HG03432 (cell line): ENCODE data around the gene MCRIP2.

Source experiments
- ATAC-seq: cut with Tn5 transposase; IDR thresholded peaks from one replicate; pipeline ENCODE4 v1.9.1; 2021; ENCODE audit warnings: mild to moderate bottlenecking, moderate library complexity; ENCODE audit not compliant: unreplicated experiment

Gene MCRIP2

GRCh38 chr16:647173-647902 lies 5.7 kb downstream of the MCRIP2 start:
- no peak for ATAC-seq

DNA sequence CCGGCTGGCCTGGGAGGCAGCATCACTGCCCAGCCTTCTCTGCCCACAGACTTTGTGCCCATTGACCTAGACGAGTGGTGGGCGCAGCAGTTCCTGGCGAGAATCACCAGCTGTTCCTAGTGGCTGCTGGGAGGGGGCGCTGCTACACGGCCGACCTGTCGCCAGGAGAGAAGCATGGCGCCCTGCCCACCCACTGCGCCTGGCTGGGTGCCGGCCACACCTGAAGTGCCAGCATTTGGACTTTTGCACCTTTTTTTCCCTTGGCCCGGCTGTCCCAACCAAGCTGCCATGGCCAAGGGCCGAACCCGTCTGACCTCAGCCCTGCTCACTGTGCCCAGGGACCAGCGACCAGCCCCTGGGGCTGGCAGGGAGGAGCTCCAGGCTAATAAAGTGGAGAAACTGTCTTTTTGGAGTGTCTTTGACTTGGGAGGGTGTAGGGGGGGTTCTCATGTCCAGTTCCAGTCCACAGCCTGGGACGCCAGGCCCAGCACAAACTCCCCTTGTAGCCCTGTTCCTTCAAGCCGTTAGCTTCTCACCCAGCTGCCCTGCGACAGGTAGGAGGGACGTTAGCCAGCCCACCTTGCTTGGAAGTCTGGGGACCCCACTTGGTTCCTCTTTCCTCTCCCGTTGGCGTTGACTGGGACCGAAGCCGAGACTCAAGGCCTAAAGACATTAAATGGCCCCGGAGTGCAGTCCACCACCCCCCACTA lies 6.6 kb downstream of the MCRIP2 start:
- no peak for ATAC-seq

- ATAC-seq: peak; percentile 80
These were observed 7.4 kb downstream of the MCRIP2 start, which contains the start of gene WDR90 for GRCh38 chr16:648781-649589. WDR90 (plus strand) TSS chr16:649365; CDS start chr16:649417, 52 bp downstream.

GRCh38 chr16:649631-650030 lies 8.0 kb downstream of the MCRIP2 start:
- ATAC-seq: peak; percentile 12

- ATAC-seq: no peak
These were observed 10.2 kb downstream of the MCRIP2 start for GRCh38 chr16:651844-652243.

GRCh38 chr16:652454-653305 lies 11.1 kb downstream of the MCRIP2 start:
- no peak for ATAC-seq

- no peak for ATAC-seq
These were observed 12.4 kb downstream of the MCRIP2 start for GRCh38 chr16:654034-654433.

- ATAC-seq: no peak
These were observed 15.9 kb downstream of the MCRIP2 start for GRCh38 chr16:657487-657886.

DNA sequence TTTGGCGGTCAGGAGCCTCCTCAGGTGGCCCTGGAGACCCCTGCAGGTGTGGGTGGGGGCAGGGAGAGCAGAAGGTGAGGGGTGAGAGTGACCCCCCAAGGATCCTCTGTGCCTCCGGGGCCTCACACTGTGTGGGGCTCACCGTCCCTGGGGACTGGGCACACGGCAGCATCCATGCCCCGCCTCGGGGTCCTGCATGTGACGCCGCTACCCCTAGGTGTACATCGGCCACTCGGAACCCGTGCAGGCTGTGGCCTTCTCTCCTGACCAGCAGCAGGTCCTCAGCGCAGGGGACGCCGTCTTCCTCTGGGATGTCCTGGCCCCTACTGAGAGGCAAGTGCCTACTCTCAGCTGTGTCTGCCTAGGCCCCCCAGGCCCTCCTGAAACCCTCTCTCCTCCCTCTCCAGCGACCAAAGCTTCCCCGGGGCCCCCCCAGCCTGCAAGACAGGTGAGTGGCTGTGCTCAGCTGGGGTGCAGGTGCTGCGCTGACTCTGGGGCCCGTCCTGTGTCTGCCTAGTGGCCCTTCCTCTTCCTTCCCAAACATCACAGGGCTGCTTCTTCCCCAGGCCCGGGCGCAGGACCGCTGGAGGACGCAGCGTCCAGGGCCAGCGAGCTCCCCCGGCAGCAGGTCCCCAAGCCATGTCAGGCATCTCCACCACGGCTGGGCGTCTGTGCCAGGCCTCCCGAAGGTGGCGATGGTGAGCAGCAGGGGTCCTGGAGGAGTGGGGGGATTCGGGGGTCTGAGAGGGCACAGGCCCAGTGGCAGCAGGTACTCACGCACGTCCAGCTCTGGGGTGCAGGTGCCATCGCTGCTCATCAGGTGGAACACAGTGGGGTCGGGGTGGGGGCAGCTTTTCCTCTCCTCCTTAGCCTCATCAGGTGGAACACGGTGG lies 17.3 kb downstream of the MCRIP2 start:
- no peak for ATAC-seq

DNA sequence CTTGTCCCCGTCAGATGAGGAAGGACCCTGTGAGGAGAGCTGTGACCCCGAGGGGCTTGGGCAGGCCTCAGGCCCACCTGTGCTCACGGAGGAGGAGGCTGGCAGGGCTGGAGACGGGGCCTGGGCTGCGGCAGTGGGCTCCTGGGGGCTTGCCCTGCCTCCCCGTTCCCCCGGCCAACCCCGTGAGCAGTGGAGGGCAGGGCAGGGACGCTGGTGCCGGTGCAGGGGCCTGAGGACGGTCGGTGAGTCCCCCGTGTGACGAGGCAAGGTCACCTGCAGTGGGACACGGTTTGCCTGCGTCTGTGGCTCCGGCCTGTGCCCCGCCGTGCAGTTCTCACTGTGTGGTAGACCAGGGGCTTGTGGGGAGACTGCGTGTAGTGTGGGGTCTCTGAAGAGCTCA lies 18.0 kb downstream of the MCRIP2 start:
- ATAC-seq: no peak

- no peak for ATAC-seq
These were observed 18.5 kb downstream of the MCRIP2 start for GRCh38 chr16:660132-660458.

DNA sequence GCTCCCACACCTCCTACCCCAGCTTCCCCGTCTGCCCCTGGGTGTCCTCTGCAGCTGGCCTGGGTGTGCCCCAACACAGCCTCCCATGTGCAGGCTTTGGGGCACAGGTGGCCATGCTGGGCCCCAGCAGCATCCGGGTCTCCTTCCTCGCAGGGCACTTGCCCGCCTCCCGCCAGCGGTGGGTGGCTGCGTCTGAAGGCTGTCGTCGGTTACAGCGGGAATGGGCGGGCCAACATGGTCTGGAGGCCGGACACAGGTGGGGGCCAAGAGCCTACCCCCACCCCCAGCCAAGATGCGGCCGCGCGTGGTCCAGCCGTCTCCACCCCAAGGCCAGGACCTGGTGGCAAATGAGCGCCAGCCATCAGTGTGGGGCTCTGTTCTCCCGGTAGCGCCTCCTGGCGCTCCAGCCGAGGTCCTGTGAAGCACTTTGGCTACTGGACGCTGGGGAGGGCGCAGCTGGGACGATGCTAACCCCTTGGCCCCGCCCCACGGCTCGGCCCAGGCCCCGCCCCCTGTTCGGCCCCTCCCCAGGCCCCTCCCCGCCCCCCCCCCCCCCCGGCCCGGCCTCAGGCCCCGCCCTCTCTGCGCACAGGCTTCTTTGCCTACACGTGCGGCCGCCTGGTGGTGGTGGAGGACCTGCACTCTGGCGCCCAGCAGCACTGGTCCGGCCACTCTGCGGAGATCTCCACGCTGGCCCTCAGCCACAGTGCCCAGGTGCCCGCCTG lies 19.0 kb downstream of the MCRIP2 start:
- ATAC-seq: peak; percentile 47

DNA sequence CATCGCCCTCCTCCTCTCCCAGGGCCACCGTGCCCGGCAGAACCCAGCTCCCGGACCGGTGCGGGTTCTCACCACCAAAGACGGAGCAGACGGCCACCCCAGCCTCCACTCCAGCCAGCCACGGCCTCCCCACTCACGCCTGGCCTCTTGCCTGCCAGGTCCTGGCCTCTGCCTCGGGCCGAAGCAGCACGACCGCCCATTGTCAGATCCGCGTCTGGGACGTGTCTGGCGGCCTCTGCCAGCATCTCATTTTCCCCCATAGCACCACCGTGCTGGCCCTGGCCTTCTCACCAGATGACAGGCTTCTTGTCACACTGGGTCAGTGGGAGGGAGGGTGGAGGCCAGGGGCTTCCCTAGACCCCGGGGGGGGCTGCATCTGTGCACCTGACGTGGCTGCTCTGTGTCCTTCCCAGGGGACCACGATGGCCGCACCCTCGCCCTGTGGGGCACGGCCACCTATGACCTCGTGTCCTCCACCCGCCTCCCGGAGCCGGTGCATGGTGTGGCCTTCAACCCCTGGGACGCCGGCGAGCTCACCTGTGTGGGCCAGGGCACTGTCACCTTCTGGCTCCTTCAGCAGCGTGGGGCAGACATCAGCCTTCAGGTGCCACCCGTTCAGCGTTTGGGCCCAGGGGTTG lies 19.7 kb downstream of the MCRIP2 start:
- no peak for ATAC-seq

DNA sequence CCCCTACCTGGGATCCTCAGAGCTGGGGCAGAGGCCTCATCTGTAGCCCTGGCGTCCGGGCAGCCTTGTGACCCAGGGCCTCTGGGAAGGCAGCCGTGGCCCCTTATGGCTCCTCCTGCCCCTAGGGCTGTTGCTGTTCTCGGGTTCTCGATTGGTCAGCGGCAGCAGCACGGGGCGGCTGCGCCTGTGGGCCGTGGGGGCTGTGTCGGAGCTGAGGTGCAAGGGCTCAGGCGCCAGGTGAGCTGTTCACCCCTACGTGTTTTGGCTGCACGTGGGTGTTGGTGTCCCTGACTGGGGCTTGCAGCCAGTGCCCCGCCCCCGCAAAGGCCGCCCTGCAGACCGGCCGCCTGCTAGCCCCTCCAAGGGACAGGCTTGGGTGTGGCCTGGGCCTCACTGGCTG lies 20.5 kb downstream of the MCRIP2 start:
- no peak for ATAC-seq

- ATAC-seq: no peak
These were observed 21.0 kb downstream of the MCRIP2 start for GRCh38 chr16:662597-662996.

GRCh38 chr16:666572-666971 lies 24.9 kb downstream of the MCRIP2 start:
- ATAC-seq: no peak

DNA sequence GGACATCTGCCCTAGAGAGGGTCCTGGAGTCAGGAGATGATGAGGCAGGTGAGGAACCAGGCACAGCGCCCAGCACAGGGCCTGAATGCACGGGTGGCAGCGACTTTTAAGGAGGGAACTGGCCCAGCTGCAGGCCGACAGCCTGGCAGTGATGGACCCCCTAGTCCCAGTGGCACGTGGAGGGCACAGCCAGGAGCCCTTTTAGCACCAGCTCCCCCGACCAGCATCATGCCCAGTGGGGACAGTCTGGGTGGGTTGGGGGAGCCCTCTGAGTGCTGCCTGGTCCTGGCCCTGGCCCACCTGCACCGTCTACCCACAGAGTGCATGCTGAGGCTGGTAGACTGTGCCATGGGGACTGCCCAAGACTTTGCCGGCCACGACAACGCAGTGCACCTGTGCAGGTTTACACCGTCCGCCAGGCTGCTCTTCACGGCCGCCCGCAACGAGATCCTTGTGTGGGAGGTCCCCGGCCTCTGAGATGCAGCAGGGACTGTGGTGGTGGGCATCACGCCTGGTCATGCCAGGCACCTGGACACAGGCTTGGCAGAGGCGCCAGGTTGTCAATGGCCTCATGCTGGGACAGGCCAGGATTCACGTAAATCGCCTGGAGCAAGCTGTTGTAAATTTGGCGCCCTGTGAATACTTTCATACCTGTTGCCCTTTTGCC lies 25.6 kb downstream of the MCRIP2 start:
- ATAC-seq: no peak
